ENCODE data around the gene MGAT3.
A peak's percentile ranks its signal among the peaks of the same experiment; 100 is the strongest.

The MGAT3 gene

DNA sequence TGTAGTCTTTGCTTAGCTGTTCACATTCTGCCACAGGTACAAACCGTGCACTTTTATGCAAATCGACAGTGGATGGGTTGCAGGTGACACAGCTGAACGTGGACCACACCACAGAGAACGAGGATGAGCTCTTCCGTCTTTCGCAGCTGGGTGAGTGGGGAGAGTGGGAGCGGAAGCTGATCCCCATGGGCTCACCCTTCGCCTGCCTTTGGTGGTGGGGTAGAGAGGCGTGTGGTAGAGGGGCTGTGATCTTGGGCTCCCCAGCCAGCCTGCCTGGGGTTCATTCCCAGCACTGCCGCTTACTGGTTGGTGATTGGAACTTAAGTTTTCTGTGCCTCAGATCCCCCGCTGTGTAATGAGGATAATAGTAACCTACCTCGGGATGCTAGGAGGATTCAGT is 38.1 kb upstream of the MGAT3 start:
- no peak overlapping the region for H3K9ac ChIP-seq (ENCODE audit: low read length)
- no peaks in the 10 kb centered on the region for H3K4me1 ChIP-seq (ENCODE audit: control insufficient read depth, insufficient read depth, low read length)
- no peak overlapping the region for H3K4me3 ChIP-seq (ENCODE audit: low read length)
- peaks cover 55% of the 10 kb centered on the region for H3K36me3 ChIP-seq (ENCODE audit: control insufficient read depth, insufficient read depth, low read length)
- H3K27me3 ChIP-seq (ENCODE audit: control insufficient read depth, insufficient read depth, low read length) = no peaks in the 10 kb centered on the region
- H3K27ac ChIP-seq (ENCODE audit: low read depth, low read length) = no peak overlapping the region

- H3K27me3 ChIP-seq (ENCODE audit: control insufficient read depth, insufficient read depth, low read length) = no peaks in the 10 kb centered on the region
- no peak overlapping the region for H3K9ac ChIP-seq (ENCODE audit: low read length)
- no peak overlapping the region for H3K27ac ChIP-seq (ENCODE audit: low read depth, low read length)
- H3K36me3 ChIP-seq (ENCODE audit: control insufficient read depth, insufficient read depth, low read length) = peaks cover 55% of the 10 kb centered on the region
- no peaks in the 10 kb centered on the region for H3K4me1 ChIP-seq (ENCODE audit: control insufficient read depth, insufficient read depth, low read length)
- H3K4me3 ChIP-seq (ENCODE audit: low read length) = no peak overlapping the region
Measured at GRCh38 chr22:39419096-39419495, 37.7 kb upstream of the MGAT3 start.

DNA sequence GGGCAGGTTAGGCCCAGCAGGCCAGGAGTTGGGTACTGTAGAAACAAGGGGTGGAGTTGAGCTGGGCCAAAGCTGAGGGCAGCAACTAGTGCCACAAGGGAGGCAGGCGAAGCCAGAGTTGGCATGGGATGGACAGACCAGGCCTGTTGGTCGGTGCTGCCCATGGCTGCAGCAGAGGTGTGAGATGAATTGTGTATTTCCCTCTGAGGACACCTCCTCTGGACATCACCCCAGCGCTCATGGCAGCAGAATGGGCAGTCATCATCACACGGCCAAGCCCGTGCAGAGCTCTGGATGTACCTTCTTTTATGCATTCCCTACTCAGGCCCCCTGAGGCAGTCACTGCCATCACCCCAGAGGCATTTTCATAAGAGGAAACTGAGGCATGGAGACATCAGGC is 36.9 kb upstream of the MGAT3 start:
- Histone ChIP-seq H3K27me3 (ENCODE audit: control insufficient read depth, insufficient read depth, low read length) (no peaks in the 10 kb centered on the region), H3K27ac (ENCODE audit: low read depth, low read length) (no peak overlapping the region), H3K4me1 (ENCODE audit: control insufficient read depth, insufficient read depth, low read length) (no peaks in the 10 kb centered on the region), H3K36me3 (ENCODE audit: control insufficient read depth, insufficient read depth, low read length) (peaks cover 55% of the 10 kb centered on the region), H3K9ac (ENCODE audit: low read length) (no peak overlapping the region), H3K4me3 (ENCODE audit: low read length) (no peak overlapping the region)

- no peaks in the 10 kb centered on the region for H3K27me3 ChIP-seq (ENCODE audit: control insufficient read depth, insufficient read depth, low read length)
- no peak overlapping the region for H3K27ac ChIP-seq (ENCODE audit: low read depth, low read length)
- H3K4me1 ChIP-seq (ENCODE audit: control insufficient read depth, insufficient read depth, low read length) = no peaks in the 10 kb centered on the region
- peaks cover 52% of the 10 kb centered on the region for H3K36me3 ChIP-seq (ENCODE audit: control insufficient read depth, insufficient read depth, low read length)
- no peak overlapping the region for H3K4me3 ChIP-seq (ENCODE audit: low read length)
- H3K9ac ChIP-seq (ENCODE audit: low read length) = no peak overlapping the region
Measured at GRCh38 chr22:39421691-39422090, 35.1 kb upstream of the MGAT3 start.

DNA sequence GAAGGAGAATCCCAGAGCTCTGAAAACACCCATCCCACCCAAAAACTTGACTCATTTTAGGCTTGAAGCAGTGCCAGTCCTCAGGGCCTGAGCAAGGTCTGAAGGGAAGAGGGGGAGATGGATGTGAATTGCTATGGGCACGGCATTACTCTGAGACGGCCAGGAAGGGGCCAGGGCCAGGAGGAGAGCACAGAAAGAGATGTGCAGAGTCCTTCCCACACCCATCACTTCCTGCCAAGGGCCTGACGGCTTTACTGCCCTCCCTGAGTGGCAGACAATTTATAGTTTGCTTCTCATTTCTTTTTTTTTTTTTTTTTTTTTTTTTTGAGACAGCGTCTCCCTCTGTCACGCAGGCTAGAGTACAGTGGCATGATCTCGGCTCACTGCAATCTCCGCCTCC is 34.7 kb upstream of the MGAT3 start:
- Histone ChIP-seq H3K4me1 (ENCODE audit: control insufficient read depth, insufficient read depth, low read length) (no peaks in the 10 kb centered on the region), H3K27me3 (ENCODE audit: control insufficient read depth, insufficient read depth, low read length) (no peaks in the 10 kb centered on the region), H3K4me3 (ENCODE audit: low read length) (no peak overlapping the region), H3K27ac (ENCODE audit: low read depth, low read length) (no peak overlapping the region), H3K9ac (ENCODE audit: low read length) (no peak overlapping the region), H3K36me3 (ENCODE audit: control insufficient read depth, insufficient read depth, low read length) (peaks cover 52% of the 10 kb centered on the region)

DNA sequence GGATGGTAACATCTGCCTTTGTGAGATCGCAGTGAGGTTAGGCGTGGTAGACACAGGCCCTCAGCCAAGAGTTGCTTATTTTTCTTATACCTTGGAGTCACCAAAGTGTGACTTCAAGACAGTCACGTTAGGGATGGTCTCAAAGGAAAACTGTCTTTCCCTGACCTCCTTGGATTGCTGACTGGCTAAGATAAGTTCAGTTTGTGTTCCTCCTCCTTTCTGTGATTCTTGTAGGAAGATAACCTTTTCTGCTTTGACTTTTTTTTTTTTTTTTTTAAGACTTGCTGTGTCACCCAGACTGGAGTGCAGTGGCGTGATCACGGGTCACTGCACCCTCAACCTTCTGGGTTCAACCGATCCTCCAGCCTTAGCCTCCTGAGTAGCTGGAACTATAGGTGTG is 34.1 kb upstream of the MGAT3 start:
- Histone ChIP-seq H3K36me3 (ENCODE audit: control insufficient read depth, insufficient read depth, low read length) (peaks cover 53% of the 10 kb centered on the region), H3K4me1 (ENCODE audit: control insufficient read depth, insufficient read depth, low read length) (no peaks in the 10 kb centered on the region), H3K4me3 (ENCODE audit: low read length) (no peak overlapping the region), H3K27me3 (ENCODE audit: control insufficient read depth, insufficient read depth, low read length) (no peaks in the 10 kb centered on the region), H3K9ac (ENCODE audit: low read length) (no peak overlapping the region), H3K27ac (ENCODE audit: low read depth, low read length) (no peak overlapping the region)

DNA sequence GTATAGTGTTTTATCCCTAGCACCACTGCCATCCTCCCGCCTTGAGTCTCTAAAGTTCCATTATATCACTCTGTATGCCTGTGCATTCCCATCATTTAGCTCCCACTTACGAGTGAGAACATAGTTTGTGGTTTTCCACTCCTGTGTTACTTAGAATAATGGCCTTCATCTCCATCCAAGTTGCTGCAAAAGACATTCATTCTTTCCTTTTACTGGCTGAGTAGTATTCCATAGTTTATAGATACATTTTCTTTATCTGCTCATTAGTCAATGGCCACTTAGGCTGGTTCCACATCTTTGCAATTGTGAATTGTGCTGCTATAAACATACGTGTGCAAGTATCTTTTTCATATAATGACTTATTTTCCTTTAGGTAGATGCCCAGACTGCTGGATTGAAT is 32.8 kb upstream of the MGAT3 start:
- H3K36me3 ChIP-seq (ENCODE audit: control insufficient read depth, insufficient read depth, low read length) = peaks cover 44% of the 10 kb centered on the region

DNA sequence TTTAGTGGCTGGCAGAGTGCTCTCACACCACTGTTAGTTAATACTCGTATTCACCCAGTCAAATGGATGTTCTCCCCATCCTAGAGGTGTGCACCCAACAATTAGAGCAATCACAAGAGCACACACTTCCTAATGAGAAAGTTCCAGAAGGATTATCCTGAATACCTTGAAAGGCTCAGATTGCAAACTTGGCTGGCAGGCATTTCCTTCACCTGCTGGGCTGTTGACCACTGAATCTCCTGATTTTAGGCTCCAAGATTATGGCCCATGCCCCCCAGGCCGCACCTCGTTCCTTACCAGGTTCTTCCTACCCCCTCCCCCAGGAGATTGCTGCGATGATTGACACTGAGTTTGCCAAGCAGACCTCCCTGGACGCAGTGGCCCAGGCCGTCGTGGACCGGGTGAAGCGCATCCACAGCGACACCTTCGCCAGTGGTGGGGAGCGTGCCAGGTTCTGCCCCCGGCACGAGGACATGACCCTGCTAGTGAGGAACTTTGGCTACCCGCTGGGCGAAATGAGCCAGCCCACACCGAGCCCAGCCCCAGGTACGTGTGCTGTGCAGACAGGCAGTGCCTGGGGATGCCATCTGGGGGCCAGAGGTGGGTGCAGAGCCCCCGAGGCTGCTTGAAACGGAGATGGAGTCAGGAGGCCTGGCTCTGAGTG is 30.3 kb upstream of the MGAT3 start:
- no peaks in the 10 kb centered on the region for H3K27me3 ChIP-seq (ENCODE audit: control insufficient read depth, insufficient read depth, low read length)
- peaks cover 29% of the 10 kb centered on the region for H3K36me3 ChIP-seq (ENCODE audit: control insufficient read depth, insufficient read depth, low read length)
- H3K9ac ChIP-seq (ENCODE audit: low read length) = no peak overlapping the region
- no peak overlapping the region for H3K27ac ChIP-seq (ENCODE audit: low read depth, low read length)
- H3K4me1 ChIP-seq (ENCODE audit: control insufficient read depth, insufficient read depth, low read length) = peaks cover 6% of the 10 kb centered on the region
- no peak overlapping the region for H3K4me3 ChIP-seq (ENCODE audit: low read length)

More for the DNA sequence above, 32.8 kb upstream of the MGAT3 start:
- Histone ChIP-seq H3K4me1 (ENCODE audit: control insufficient read depth, insufficient read depth, low read length) (no peaks in the 10 kb centered on the region), H3K4me3 (ENCODE audit: low read length) (no peak overlapping the region), H3K9ac (ENCODE audit: low read length) (no peak overlapping the region), H3K27ac (ENCODE audit: low read depth, low read length) (no peak overlapping the region), H3K27me3 (ENCODE audit: control insufficient read depth, insufficient read depth, low read length) (no peaks in the 10 kb centered on the region)

- Histone ChIP-seq H3K27ac (ENCODE audit: low read depth, low read length) (no peak overlapping the region), H3K36me3 (ENCODE audit: control insufficient read depth, insufficient read depth, low read length) (peaks cover 24% of the 10 kb centered on the region), H3K4me3 (ENCODE audit: low read length) (no peak overlapping the region), H3K4me1 (ENCODE audit: control insufficient read depth, insufficient read depth, low read length) (peaks cover 14% of the 10 kb centered on the region), H3K9ac (ENCODE audit: low read length) (no peak overlapping the region), H3K27me3 (ENCODE audit: control insufficient read depth, insufficient read depth, low read length) (no peaks in the 10 kb centered on the region)
Measured at GRCh38 chr22:39427751-39428596, 28.8 kb upstream of the MGAT3 start.

- Histone ChIP-seq H3K36me3 (ENCODE audit: control insufficient read depth, insufficient read depth, low read length) (peaks cover 24% of the 10 kb centered on the region), H3K9ac (ENCODE audit: low read length) (no peak overlapping the region), H3K4me3 (ENCODE audit: low read length) (no peak overlapping the region), H3K27ac (ENCODE audit: low read depth, low read length) (no peak overlapping the region), H3K27me3 (ENCODE audit: control insufficient read depth, insufficient read depth, low read length) (no peaks in the 10 kb centered on the region), H3K4me1 (ENCODE audit: control insufficient read depth, insufficient read depth, low read length) (peaks cover 14% of the 10 kb centered on the region)
Measured at GRCh38 chr22:39428597-39429071, 28.2 kb upstream of the MGAT3 start.

DNA sequence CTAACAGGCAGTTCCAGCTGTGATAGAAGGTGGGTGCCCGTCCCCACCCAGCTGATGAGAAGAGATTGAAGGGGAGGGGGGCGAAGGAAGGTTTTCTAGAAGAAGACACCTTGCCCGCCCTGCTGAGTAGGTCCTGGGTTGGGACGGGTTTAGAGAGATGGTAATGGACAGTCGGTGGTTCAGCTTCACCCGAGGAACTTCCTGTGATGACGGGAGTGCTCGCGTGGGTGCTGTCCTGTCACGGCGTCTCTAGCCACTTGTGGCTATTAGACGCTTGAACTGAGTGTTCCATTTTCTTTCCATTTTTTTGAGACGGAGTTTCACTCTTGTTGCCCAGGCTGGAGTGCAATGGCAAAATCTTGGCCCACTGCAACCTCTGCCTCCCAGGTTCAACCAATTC is 27.6 kb upstream of the MGAT3 start:
- Histone ChIP-seq H3K27me3 (ENCODE audit: control insufficient read depth, insufficient read depth, low read length) (no peaks in the 10 kb centered on the region), H3K36me3 (ENCODE audit: control insufficient read depth, insufficient read depth, low read length) (peaks cover 27% of the 10 kb centered on the region), H3K4me3 (ENCODE audit: low read length) (no peak overlapping the region), H3K27ac (ENCODE audit: low read depth, low read length) (no peak overlapping the region), H3K4me1 (ENCODE audit: control insufficient read depth, insufficient read depth, low read length) (peaks cover 14% of the 10 kb centered on the region), H3K9ac (ENCODE audit: low read length) (no peak overlapping the region)

GRCh38 chr22:39429916-39430575 is 26.8 kb upstream of the MGAT3 start:
- H3K4me1 ChIP-seq (ENCODE audit: control insufficient read depth, insufficient read depth, low read length) = peaks cover 14% of the 10 kb centered on the region
- peaks cover 27% of the 10 kb centered on the region for H3K36me3 ChIP-seq (ENCODE audit: control insufficient read depth, insufficient read depth, low read length)
- H3K27me3 ChIP-seq (ENCODE audit: control insufficient read depth, insufficient read depth, low read length) = no peaks in the 10 kb centered on the region
- no peak overlapping the region for H3K9ac ChIP-seq (ENCODE audit: low read length)
- H3K27ac ChIP-seq (ENCODE audit: low read depth, low read length) = peak overlapping the region; percentile 90
- no peak overlapping the region for H3K4me3 ChIP-seq (ENCODE audit: low read length)
